HG02840 (cell line): Measurements from ENCODE around the gene MARK3.

Experiments
- ATAC-seq: cut with Tn5 transposase; IDR thresholded peaks from one replicate; pipeline ENCODE4 v1.9.1; 2021; ENCODE audit warnings: mild to moderate bottlenecking, moderate library complexity, moderate number of reproducible peaks; ENCODE audit not compliant: unreplicated experiment, low FRiP score

Gene MARK3

DNA sequence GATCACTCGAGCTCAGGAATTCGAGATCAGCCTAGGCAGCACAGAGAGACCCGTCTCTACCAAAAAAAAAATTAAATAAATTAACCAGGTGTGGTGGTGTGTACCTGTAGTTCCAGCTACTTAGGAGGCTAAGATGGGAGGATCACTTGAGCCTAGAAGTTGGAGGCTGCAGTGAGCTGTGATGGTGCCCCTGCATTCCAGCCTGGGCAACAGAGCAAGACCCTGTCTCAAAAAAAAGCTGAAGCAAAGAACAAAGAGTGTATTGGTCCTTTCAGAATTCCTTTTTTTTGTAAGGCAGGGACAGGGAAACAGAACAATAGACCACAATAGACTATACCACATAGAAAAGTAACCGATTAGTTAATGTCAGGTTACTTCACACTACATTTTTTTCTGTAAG, 47.4 kb downstream of the MARK3 start:
- ATAC-seq = no peak

DNA sequence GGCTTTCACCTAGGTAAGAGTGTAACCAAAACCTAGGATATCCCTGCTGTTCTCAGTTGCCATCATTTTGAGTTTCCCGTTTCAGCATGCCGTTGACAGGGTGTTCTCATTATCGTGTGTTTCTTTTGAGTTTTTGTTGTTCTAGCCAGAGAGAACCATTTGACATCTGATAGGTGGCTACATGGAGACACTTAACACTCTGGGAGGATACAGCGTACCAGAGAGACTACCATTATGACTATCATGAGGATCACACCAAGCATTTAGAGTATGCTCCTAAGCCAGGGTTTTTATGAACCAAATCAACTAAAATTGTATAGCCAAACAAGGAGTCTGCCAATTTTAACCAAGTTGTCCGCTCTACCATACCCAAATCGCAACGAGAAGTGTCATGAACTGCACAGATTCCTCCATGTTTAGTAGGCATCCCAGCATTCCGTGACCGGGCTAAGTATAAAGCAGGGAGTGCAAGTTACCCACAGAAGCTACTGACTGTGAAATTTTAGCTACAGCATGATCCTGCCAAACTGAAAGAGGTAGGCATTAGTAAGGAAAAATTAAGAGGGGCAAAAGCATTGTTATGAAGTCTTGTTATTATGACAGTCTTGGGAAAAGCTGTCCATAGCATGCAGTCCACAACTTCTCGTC, 48.8 kb downstream of the MARK3 start:
- no peak for ATAC-seq

DNA sequence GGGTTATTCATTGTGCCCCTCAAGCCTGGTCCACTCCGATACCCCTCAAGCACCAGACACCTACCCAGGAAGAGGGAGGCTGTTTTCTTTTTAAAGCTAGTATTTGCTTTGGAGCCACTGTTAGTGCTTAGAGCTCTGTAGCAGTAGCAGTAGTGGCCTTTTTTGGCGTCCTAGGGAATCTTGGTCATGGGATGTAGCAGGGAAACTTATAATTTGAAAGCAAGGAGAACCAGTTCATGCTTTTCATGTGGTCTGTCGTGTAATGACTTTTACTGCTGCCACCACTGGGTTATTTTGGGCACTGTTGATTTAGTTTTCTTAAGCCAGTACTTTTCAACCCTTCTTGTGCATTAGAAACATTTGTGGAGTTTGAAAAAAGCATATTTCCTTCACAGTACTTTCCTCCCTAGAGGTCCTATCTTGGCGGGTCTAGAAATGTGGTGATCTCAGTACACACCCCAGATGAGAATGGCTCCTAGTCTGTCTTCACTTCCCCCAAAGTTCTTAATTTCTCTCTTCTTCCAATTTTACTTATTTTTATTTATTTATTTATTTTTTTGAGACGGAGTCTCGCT, 49.7 kb downstream of the MARK3 start:
- no peak for ATAC-seq

DNA sequence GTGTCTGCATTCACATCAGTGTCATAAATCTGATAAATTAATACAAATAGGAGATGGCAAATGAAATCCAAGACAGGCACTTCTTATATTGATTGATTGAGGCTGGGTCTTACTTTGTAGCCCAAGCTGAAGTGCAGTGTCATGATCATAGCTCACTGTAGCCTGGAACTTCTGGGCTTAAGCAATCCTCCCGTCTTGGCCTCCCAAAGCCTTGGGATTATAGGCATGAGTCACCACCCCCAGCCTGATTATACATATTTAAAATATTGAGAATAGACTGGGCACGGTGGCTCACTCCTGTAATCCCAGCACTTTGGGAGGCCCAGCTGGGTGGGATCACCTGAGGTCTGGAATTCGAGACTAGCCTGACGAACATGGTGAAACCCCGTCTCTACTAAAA, 51.3 kb downstream of the MARK3 start:
- ATAC-seq = no peak

DNA sequence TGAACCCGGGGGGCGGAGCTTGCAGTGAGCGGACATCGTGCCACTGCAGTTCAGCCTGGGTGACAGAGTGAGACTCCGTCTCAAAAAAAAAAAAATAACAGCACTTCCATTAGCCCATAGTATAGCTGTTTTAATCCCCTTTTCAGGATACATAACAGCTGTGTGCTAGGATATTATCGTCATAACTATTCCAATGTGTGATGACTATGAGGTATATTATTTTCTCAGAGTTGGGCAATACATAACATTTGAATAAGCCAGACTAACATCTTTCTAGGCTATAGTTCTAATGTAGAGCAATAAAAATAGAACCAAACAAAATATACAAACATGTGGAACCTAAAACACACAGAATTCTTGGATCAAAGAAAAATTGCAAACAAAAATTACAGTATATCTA, 57.1 kb downstream of the MARK3 start:
- no peak for ATAC-seq

DNA sequence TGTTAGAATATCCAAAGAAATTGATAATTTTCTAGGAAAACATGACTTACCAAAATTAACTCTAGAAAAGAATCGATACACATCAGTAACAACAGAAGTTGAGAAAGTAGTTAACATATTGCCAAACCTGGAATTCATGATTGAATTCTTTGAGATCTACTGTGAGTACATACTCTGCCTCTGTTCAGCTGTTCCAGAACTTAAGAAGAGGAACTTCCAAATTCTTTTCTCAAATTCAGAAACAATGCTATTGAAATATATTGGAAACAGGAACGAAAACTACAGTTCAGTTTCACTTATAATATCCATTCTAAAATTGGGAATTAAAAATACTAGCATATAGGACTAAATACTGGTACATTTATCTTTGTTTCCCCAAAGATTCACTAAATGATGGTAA, 57.9 kb downstream of the MARK3 start:
- no peak for ATAC-seq

DNA sequence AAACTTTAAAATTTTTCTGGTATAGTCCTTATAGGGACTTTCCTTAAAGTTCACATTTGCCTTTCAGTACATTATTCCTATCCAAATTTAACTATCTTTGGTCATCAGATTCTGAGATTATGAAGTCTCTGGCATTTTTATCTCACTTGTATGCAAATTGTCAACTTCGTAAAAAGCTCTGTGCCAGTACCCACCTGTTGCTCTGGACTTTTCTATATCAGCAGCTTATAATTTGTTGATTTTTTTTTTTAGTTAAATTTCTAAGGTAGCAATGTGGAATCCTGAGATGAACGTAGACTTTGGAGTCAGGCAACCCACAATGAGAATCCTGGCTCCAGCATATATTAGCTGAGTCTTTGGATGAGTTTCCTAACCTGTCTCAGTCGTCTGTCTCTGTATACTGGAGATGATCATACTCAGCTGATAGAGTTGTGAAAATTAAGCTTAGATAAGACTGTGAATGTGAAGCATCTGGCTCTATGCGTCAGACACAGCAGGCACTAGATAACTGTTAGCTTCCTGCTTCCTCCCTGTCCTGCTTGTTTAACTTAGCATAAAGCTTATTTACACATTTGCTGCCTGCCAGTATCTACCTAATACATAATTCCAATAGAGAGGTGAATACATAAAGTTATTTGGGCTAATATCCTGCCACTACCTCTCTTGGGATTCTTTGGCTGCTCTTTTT, 59.8 kb downstream of the MARK3 start:
- ATAC-seq = no peak

DNA sequence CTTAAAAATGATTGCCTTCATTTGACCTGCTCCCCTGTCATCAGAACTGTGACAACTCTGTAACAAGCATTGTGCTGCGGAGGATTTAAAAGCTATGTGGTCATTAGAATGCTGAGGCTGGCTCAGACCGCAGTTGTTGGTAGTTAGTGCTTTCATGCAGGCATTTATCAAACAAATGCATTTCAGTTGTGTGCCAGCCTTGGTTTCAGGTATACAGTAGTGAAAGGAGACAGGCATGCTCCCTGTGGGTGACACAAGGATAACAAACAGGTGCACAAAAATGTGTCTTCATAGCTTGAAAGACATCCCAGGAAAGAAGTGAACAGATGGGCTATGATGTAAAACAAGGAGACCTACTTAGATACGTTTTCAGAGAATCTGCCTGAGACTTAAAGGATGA, 60.6 kb downstream of the MARK3 start:
- no peak for ATAC-seq

DNA sequence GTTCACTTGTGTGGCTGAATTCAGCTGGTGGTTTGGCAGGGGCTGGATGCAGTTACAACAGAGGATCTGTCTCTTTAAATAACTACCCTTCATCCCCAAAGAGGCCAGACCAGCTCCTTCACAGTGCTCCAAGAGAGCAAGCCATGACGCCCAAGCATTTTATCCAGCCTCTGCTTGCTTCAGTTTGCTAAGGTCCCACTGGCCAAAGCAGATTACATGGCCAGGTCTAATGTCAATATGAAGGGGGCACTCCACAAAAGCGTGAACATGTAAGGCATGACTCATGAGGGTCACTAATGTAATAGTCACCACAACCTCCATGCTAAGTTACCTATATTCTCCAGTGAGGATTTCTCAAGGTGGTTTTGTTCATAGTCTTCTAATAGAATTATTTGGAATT, 62.9 kb downstream of the MARK3 start:
- no peak for ATAC-seq

DNA sequence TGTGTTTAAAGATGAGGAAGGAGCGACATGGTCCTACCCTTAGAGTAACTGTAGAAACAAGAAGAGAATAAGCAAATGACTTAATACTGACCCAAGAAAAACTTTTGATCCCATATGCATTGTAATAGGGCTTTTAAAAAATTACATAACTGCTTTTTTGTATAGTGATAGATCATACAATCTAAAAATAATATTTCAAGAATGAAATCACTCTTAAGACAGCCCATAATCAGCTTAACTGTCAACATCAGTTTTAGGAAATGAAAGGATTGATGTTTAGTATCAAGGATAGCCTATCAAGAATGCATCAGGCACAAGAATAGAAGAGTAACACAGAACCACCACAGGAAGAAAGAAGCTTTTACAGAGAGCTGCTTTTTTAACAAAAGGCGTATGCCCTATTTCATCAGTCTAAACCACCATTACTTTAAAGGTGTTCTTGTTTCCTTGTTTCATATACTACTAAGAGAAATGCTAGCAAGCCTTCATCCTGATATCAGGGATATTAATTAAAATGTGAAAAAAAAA, 64.5 kb downstream of the MARK3 start:
- no peak for ATAC-seq

DNA sequence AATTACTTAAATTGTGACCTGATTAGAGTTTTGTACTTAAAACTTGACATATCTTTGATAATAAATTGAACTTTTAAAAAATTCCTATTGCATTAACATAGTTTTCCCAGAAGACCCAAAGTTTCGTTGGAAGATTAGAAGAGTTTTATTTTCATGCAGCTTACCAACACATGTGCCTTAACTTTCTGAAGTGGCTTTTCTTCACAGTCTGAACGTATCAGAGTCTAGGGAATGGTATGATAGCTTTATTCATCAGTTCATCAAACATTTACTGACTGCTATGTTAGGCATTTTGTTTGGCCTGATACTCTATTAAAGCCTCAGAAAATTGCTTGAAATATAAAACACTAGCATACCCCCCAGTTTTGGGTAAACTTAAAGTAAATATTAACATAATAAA, 65.2 kb downstream of the MARK3 start:
- no peak for ATAC-seq

DNA sequence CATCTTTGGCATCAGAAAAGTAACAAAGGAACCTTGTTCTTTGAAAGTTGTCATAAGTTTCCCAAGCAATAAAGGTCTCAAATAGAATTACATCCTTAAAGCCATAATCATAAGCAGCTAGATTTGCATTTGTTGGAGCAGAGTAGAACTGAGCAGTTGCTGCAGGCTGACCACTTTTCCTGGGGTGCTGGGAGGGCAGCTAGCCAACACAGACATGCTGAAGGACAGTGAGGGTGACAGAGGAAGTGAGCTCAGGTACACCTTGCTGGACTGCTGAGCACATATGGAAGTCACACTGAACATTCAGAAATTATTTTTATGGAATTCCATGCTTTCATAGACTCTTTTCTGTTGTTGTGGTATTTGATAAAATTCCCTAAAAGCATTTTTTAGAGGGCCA, 66.2 kb downstream of the MARK3 start:
- ATAC-seq = no peak

DNA sequence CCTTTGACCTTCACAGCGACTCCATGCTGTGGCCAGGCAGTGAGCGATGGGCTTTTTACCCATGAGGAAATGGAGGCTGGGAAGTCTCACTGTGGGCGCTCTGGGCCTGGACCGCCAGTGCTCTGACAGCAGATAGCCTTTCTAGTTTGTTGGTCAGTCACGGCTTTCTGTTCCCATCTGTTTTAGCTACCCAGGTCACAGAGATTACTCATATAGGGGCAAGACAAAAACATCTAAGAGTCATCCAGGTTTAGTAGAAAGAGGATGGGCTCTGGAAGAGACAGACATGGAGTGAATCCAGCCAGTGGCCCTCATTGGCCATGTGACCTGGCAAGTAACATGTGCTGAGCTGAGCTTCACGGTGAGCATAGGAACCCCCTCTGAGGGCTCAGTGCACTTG, 68.6 kb downstream of the MARK3 start:
- no peak for ATAC-seq

DNA sequence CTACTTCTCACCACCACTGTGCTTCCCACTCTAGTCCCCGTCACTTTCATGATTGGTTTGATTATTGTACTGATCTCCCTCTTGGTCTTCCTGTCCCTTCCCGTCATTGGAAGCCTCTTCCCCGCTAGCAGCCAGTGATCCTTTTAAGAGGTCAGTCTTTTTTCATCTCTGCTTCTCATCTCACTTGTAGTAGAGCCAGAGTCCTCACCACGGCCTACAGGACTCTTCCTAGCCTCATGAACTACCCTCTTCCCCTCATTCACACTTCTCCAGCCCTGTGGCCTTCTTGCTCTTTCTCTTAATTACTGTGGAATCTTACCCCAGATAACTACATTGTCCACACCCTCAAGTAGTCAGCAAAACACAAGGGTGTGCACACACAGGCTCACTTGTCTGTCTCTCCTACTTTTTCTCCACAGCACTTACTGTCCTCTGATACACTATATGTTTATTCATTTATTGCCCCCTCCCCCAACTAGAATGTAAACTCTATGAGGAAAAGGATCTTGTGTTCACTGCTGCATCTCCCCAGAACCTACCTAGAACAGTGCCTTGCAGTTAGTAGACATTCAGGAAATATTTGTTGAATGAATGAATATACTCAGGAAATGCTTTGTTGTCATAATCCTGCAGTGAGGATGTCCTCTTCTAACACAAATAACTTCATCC, 71.1 kb downstream of the MARK3 start:
- ATAC-seq = no peak

DNA sequence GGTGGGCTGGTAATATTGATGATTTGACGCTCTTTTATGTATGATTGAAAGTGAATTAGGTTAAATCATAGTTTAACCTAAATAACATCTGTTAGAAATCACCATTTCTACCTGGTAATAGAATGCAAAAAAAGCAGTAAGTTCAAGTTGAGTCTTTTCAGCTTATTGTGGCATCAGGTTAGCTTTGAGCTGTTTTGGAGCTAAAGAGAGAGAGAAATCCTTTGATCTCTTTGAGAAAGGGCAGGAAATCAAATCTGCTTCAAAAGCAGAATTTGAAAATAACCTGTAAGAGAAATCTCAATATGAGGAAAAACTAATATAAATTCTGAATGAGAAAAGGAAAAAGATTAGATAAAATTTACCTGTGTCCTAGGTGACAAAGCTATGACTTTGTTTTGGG, 75.2 kb downstream of the MARK3 start:
- no peak for ATAC-seq

DNA sequence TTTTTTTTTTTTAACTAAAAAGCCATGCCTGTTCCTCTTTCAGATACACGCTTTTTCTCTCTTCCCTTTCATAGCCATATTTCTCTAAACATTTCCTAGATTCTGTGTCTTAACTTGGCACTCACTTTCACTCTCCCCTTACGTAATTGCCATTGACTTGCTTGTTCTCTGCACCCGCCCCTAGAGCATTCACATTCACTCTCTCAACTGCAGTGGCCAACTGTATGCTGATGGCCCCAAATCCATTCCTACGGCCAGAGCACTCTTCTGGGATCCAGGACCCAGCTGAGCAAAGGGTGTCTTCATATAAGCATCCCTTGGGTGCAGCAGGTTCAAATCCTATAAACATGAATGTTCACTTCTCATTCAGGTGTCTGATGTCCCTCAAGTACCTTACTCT, 77.9 kb downstream of the MARK3 start:
- ATAC-seq = no peak

DNA sequence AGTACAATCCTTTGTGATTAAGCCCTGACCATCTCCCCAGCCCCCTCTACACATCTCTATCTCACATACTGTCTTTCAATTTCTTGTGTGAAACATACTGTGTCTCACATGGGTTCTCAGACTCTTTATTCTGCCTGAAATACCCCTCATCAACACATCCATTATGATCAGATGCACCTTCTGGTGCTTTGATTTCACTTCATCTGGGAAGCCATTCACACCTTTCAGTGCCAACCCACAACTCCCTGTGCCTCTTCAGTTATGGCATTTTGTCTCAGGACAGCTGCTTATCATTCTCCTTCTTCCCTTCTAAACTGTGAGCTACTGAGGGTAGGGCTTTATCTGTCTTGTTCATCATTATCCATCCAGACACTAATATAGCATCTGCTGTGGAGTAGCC, 78.6 kb downstream of the MARK3 start:
- ATAC-seq = no peak

DNA sequence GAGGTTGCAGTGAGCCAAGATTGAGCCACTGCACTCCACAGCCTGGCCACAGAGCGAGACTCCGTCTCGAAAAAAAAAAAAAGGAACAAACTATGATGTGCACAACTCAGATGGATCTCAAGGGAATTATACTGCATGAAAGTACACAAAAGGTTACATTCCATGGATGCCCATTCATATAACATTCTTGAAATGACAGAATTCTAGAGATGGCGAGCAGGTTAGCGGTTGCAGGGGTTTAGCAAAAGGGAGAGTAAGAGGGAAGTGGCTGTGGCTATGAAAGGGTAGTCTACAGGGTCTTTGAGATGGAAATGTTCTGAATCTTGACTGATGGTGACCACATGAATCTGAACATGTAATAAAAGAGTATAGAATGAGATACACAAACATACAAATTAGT, 87.7 kb downstream of the MARK3 start:
- ATAC-seq = no peak

DNA sequence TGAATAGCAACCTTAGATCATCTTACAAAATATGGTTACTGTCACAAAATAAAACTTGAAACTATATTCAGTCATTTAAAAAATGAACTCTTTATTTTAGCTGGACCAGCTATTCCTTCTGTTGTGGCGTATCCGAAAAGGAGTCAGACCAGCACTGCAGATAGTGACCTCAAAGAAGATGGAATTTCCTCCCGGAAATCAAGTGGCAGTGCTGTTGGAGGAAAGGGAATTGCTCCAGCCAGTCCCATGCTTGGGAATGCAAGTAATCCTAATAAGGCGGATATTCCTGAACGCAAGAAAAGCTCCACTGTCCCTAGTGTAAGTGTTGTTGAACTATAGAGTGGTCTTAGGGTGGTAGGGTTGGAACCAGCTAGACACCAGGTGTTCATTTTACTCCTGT, 89.7 kb downstream of the MARK3 start:
- no peak for ATAC-seq

DNA sequence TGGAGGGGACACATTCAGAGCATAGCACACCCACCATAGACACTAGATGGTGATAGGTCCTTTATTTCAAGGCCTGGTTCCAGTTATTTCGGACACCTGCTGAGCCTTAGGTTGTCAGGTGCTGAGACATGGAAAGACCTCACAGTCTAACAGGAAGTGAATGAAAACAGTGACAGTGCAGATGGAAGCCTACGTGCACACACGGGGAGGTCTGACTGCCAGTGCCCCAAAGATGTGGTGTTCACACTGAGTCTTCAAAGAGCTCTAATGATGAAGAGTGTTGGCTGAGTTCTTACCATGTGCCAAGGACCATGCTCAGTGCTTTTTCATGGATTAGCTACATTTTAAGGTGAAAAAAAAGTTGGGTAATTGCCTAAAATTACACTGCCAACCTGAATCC, 90.8 kb downstream of the MARK3 start:
- no peak for ATAC-seq

DNA sequence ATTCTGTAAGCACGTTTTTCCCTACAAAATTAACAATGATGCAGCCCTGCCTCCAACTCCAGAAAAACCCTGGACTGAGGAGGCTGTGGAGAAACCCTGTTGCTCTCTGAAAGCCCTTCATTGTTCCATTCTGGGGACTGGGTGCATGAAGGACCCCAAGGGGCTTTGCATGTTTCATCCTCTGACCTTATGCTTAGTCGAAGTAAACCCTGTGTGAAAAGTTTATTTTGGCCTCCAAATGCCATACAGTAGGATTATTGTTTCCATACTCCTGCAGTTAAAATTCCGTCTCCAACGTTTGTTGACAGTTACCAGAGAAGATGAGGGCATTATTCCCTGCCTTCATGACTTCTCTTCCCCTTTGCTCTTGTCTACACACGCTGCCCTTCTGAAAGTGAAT, 91.4 kb downstream of the MARK3 start:
- no peak for ATAC-seq
